Measurements from ENCODE around the gene SULT2B1. TPM values are rescaled to one million over a fixed set of nuclear protein-coding genes. Genes with fewer than 3 reads are reported as not detected.

The SULT2B1 gene
- total and polyA plus RNA-seq, 4 donors: 2.1 TPM; not detected in 3

GRCh38 chr19:48625891-48626327 lies 73.9 kb downstream of the SULT2B1 start:
- intact Hi-C loops (cut with DNase I): no loop called here
- no peaks in the 10 kb centered on the region for H3K4me1 ChIP-seq (ENCODE audit: control insufficient read depth in 1 of 2, insufficient read depth in 2 of 2, low read length in 2 of 2)
- ATAC-seq (ENCODE audit: low FRiP score): no peak
- peak in 1 of 2 donors; percentile 75 for DNase-seq
- WGBS, 2 donors: 92% methylated on average over 30 of the region's 30 CpGs
- H3K9me3 ChIP-seq (ENCODE audit: control insufficient read depth, low read length): no peaks in the 10 kb centered on the region
- no peak overlapping the region for H3K27ac ChIP-seq (ENCODE audit: low read depth in 1 of 2, low read length in 2 of 2)
- no peaks in the 10 kb centered on the region for H3K36me3 ChIP-seq (ENCODE audit: control insufficient read depth in 1 of 2, insufficient read depth in 2 of 2, low read length in 1 of 2)
- H3K27me3 ChIP-seq (ENCODE audit: control insufficient read depth in 1 of 2, insufficient read depth in 2 of 2, low read length in 1 of 2): no peaks in the 10 kb centered on the region
- H3K4me3 ChIP-seq (ENCODE audit: low read length in 2 of 2): no peak overlapping the region

GRCh38 chr19:48627201-48627864 lies 75.4 kb downstream of the SULT2B1 start:
- WGBS, 2 donors: 71 to 79% methylated on average over 6 of the region's 6 CpGs
- H3K36me3 ChIP-seq (ENCODE audit: control insufficient read depth in 1 of 2, insufficient read depth in 2 of 2, low read length in 1 of 2): no peaks in the 10 kb centered on the region
- H3K4me3 ChIP-seq (ENCODE audit: low read length in 2 of 2): no peak overlapping the region
- intact Hi-C loops (cut with DNase I): no loop called here
- no peak for ATAC-seq (ENCODE audit: low FRiP score)
- H3K4me1 ChIP-seq (ENCODE audit: control insufficient read depth in 1 of 2, insufficient read depth in 2 of 2, low read length in 2 of 2): no peaks in the 10 kb centered on the region
- H3K9me3 ChIP-seq (ENCODE audit: control insufficient read depth, low read length): no peaks in the 10 kb centered on the region
- no peaks in the 10 kb centered on the region for H3K27me3 ChIP-seq (ENCODE audit: control insufficient read depth in 1 of 2, insufficient read depth in 2 of 2, low read length in 1 of 2)
- no peak overlapping the region for H3K27ac ChIP-seq (ENCODE audit: low read depth in 1 of 2, low read length in 2 of 2)
- DNase-seq: peak in 1 of 2 donors; percentile 74

GRCh38 chr19:48627865-48628314 lies 75.9 kb downstream of the SULT2B1 start:
- peak in 1 of 2 donors; percentile 70 for DNase-seq

GRCh38 chr19:48628486-48629296 lies 76.7 kb downstream of the SULT2B1 start:
- WGBS, 2 donors: 84 to 86% methylated on average over 34 of the region's 34 CpGs
- Histone ChIP-seq H3K27me3 (ENCODE audit: control insufficient read depth in 1 of 2, insufficient read depth in 2 of 2, low read length in 1 of 2) (no peaks in the 10 kb centered on the region), H3K27ac (ENCODE audit: low read depth in 1 of 2, low read length in 2 of 2) (no peak overlapping the region), H3K4me3 (ENCODE audit: low read length in 2 of 2) (no peak overlapping the region), H3K4me1 (ENCODE audit: control insufficient read depth in 1 of 2, insufficient read depth in 2 of 2, low read length in 2 of 2) (no peaks in the 10 kb centered on the region), H3K36me3 (ENCODE audit: control insufficient read depth in 1 of 2, insufficient read depth in 2 of 2, low read length in 1 of 2) (no peaks in the 10 kb centered on the region), H3K9me3 (ENCODE audit: control insufficient read depth, low read length) (no peaks in the 10 kb centered on the region)
- ATAC-seq (ENCODE audit: low FRiP score) (no peak), DNase-seq (peak in 1 of 2 donors; percentile 75)
- intact Hi-C loops (cut with DNase I): no loop called here

More at GRCh38 chr19:48627865-48628314, 75.9 kb downstream of the SULT2B1 start:
- Histone ChIP-seq H3K9me3 (ENCODE audit: control insufficient read depth, low read length) (no peaks in the 10 kb centered on the region), H3K36me3 (ENCODE audit: control insufficient read depth in 1 of 2, insufficient read depth in 2 of 2, low read length in 1 of 2) (no peaks in the 10 kb centered on the region), H3K27ac (ENCODE audit: low read depth in 1 of 2, low read length in 2 of 2) (no peak overlapping the region), H3K27me3 (ENCODE audit: control insufficient read depth in 1 of 2, insufficient read depth in 2 of 2, low read length in 1 of 2) (no peaks in the 10 kb centered on the region), H3K4me3 (ENCODE audit: low read length in 2 of 2) (no peak overlapping the region), H3K4me1 (ENCODE audit: control insufficient read depth in 1 of 2, insufficient read depth in 2 of 2, low read length in 2 of 2) (no peaks in the 10 kb centered on the region)
- intact Hi-C loops (cut with DNase I): no loop called here
- 81 to 92% methylated on average over 13 to 17 of the region's 17 CpGs for WGBS, 2 donors
- no peak for ATAC-seq (ENCODE audit: low FRiP score)

- ATAC-seq (ENCODE audit: low FRiP score) (no peak), DNase-seq (no peak)
- no peak overlapping the region for H3K4me3 ChIP-seq (ENCODE audit: low read length in 2 of 2)
- no peaks in the 10 kb centered on the region for H3K4me1 ChIP-seq (ENCODE audit: control insufficient read depth in 1 of 2, insufficient read depth in 2 of 2, low read length in 2 of 2)
- no peaks in the 10 kb centered on the region for H3K9me3 ChIP-seq (ENCODE audit: control insufficient read depth, low read length)
- H3K36me3 ChIP-seq (ENCODE audit: control insufficient read depth in 1 of 2, insufficient read depth in 2 of 2, low read length in 1 of 2): no peaks in the 10 kb centered on the region
- H3K27ac ChIP-seq (ENCODE audit: low read depth in 1 of 2, low read length in 2 of 2): peak overlapping the region in 1 of 2 donors; percentile 18
- WGBS, 2 donors: 86 to 89% methylated on average over 22 of the region's 22 CpGs
- no peaks in the 10 kb centered on the region for H3K27me3 ChIP-seq (ENCODE audit: control insufficient read depth in 1 of 2, insufficient read depth in 2 of 2, low read length in 1 of 2)
- intact Hi-C loops (cut with DNase I): no loop called here
These were observed 77.3 kb downstream of the SULT2B1 start for GRCh38 chr19:48629297-48629598.

GRCh38 chr19:48629599-48630295 lies 77.8 kb downstream of the SULT2B1 start:
- H3K36me3 ChIP-seq (ENCODE audit: control insufficient read depth in 1 of 2, insufficient read depth in 2 of 2, low read length in 1 of 2): no peaks in the 10 kb centered on the region
- H3K9me3 ChIP-seq (ENCODE audit: control insufficient read depth, low read length): no peaks in the 10 kb centered on the region
- 42 to 44% methylated on average over 44 to 48 of the region's 48 CpGs for WGBS, 2 donors
- intact Hi-C loops (cut with DNase I): loop anchor here in 1 of 2 donors (10.0 kb wide), 1 partner anchor 1355 kb away; the partner anchor contains the start of gene INAFM1
- no peak overlapping the region for H3K4me3 ChIP-seq (ENCODE audit: low read length in 2 of 2)
- H3K27ac ChIP-seq (ENCODE audit: low read depth in 1 of 2, low read length in 2 of 2): peak overlapping the region in 1 of 2 donors; percentile 18
- no peaks in the 10 kb centered on the region for H3K27me3 ChIP-seq (ENCODE audit: control insufficient read depth in 1 of 2, insufficient read depth in 2 of 2, low read length in 1 of 2)
- DNase-seq: peak; percentile 65 to 82
- ATAC-seq (ENCODE audit: low FRiP score): peak; percentile 4
- no peaks in the 10 kb centered on the region for H3K4me1 ChIP-seq (ENCODE audit: control insufficient read depth in 1 of 2, insufficient read depth in 2 of 2, low read length in 2 of 2)

GRCh38 chr19:48630296-48631063 lies 78.5 kb downstream of the SULT2B1 start:
- Histone ChIP-seq H3K36me3 (ENCODE audit: control insufficient read depth in 1 of 2, insufficient read depth in 2 of 2, low read length in 1 of 2) (no peaks in the 10 kb centered on the region), H3K4me3 (ENCODE audit: low read length in 2 of 2) (no peak overlapping the region), H3K27me3 (ENCODE audit: control insufficient read depth in 1 of 2, insufficient read depth in 2 of 2, low read length in 1 of 2) (no peaks in the 10 kb centered on the region), H3K4me1 (ENCODE audit: control insufficient read depth in 1 of 2, insufficient read depth in 2 of 2, low read length in 2 of 2) (no peaks in the 10 kb centered on the region), H3K27ac (ENCODE audit: low read depth in 1 of 2, low read length in 2 of 2) (peak overlapping the region in 1 of 2 donors; percentile 14), H3K9me3 (ENCODE audit: control insufficient read depth, low read length) (no peaks in the 10 kb centered on the region)
- no peak for ATAC-seq (ENCODE audit: low FRiP score)
- peak; percentile 91 for DNase-seq
- intact Hi-C loops (cut with DNase I): loop anchor here in 1 of 2 donors (10.0 kb wide), 1 partner anchor 1356 kb away; the partner anchor contains the start of gene INAFM1
- 9% methylated on average over 47 of the region's 47 CpGs for WGBS, 2 donors

- ATAC-seq (ENCODE audit: low FRiP score): no peak
- no peak for DNase-seq
- peak overlapping the region in 1 of 2 donors; percentile 14 for H3K27ac ChIP-seq (ENCODE audit: low read depth in 1 of 2, low read length in 2 of 2)
- H3K36me3 ChIP-seq (ENCODE audit: control insufficient read depth in 1 of 2, insufficient read depth in 2 of 2, low read length in 1 of 2): no peaks in the 10 kb centered on the region
- 68 to 77% methylated on average over 3 of the region's 3 CpGs for WGBS, 2 donors
- no peaks in the 10 kb centered on the region for H3K9me3 ChIP-seq (ENCODE audit: control insufficient read depth, low read length)
- intact Hi-C loops (cut with DNase I): loop anchor here in 1 of 2 donors (10.0 kb wide), 1 partner anchor 1356 kb away; the partner anchor contains the start of gene INAFM1
- no peaks in the 10 kb centered on the region for H3K27me3 ChIP-seq (ENCODE audit: control insufficient read depth in 1 of 2, insufficient read depth in 2 of 2, low read length in 1 of 2)
- H3K4me1 ChIP-seq (ENCODE audit: control insufficient read depth in 1 of 2, insufficient read depth in 2 of 2, low read length in 2 of 2): no peaks in the 10 kb centered on the region
- H3K4me3 ChIP-seq (ENCODE audit: low read length in 2 of 2): no peak overlapping the region
These were observed 79.3 kb downstream of the SULT2B1 start for GRCh38 chr19:48631225-48631624.

Data from aorta (tissue), 5 donors.